HEK293 (cell line): ENCODE measurements around the gene KIF22.
A peak's percentile ranks its signal among the peaks of the same experiment; 100 is the strongest.
"Not testable (repeated sequence)": the region's sequence is repeated elsewhere in the genome, so short reads cannot be mapped to it uniquely, and the experiment has no call there.

ENCODE experiments used
- CTCF ChIA-PET: fragments of 350-600 bp; formaldehyde crosslinking; extraction: SDS; loops from one replicate; lab custom pipeline; 2021; ENCODE audit warnings: antibody characterized with exemption; lab: Yijun Ruan, JAX
- POLR2A ChIA-PET: fragments of 300-600 bp; formaldehyde crosslinking; extraction: SDS; loops from one replicate; lab custom pipeline; 2020; ENCODE audit warnings: antibody characterized with exemption, inconsistent platforms; lab: Yijun Ruan, JAX
- H3K27ac ChIP-seq: fragments of 200-500 bp; sonication (Bioruptor generic); 2 replicates; pipeline ENCODE4 v1.5.1; 2014; ENCODE audit warnings: low read depth, low read length, control low read depth, inconsistent platforms; ENCODE audit errors: extremely low read depth
- H3K36me3 ChIP-seq, 2 experiments: fragments of 200-500 bp in 1 of 2; sonication (Bioruptor generic) in 1 of 2; 1 replicate in 1 of 2; 2 replicates in 1 of 2; pipeline ENCODE4 v1.5.1; 2014 to 2017; ENCODE audit warnings: inconsistent platforms in 2 of 2, low read length in 2 of 2; ENCODE audit not compliant: control insufficient read depth in 2 of 2, insufficient read depth in 1 of 2
- H3K4me1 ChIP-seq: fragments of 200-500 bp; sonication (Bioruptor generic); 2 replicates; pipeline ENCODE4 v1.5.1; 2014; ENCODE audit warnings: mild to moderate bottlenecking, low read length, inconsistent platforms; ENCODE audit not compliant: control insufficient read depth, insufficient read depth
- H3K4me3 ChIP-seq: 2 replicates; pipeline ENCODE4 v1.5.1; 2011; ENCODE audit warnings: low read depth, mild to moderate bottlenecking, control low read depth, low read length, moderate library complexity
- H3K9me3 ChIP-seq: fragments of 200-500 bp; sonication (Bioruptor generic); 2 replicates; pipeline ENCODE4 v1.5.1; 2014; ENCODE audit warnings: low read depth, low read length, inconsistent platforms; ENCODE audit not compliant: control insufficient read depth, insufficient read depth
- HOXD13 ChIP-seq: sonication (generic); formaldehyde crosslinking; IDR thresholded peaks from 2 replicates; pipeline ENCODE4 v1.8.0; 2022; ENCODE audit warnings: missing genetic modification reagents, borderline replicate concordance
- KLF1 ChIP-seq: fragments of 450-650 bp; formaldehyde crosslinking; IDR thresholded peaks from 2 replicates; pipeline ENCODE4 v1.5.1; 2016; ENCODE audit warnings: missing biosample characterization, missing genetic modification characterization
- SETDB1 ChIP-seq: IDR thresholded peaks from one replicate; pipeline ENCODE4 v1.6.1; 2017; ENCODE audit warnings: mild to moderate bottlenecking, low read length, moderate library complexity, mixed read lengths; ENCODE audit not compliant: insufficient read length
- TRIM28 ChIP-seq: IDR thresholded peaks from 2 replicates; pipeline ENCODE4 v1.6.1; 2011; ENCODE audit warnings: low read length, control low read depth, borderline replicate concordance
- WT1 ChIP-seq: fragments of 450-650 bp; formaldehyde crosslinking; IDR thresholded peaks from 2 replicates; pipeline ENCODE4 v1.5.1; 2016; ENCODE audit warnings: missing biosample characterization, missing genetic modification characterization
- ZBTB17 ChIP-seq: fragments of 450-650 bp; formaldehyde crosslinking; IDR thresholded peaks from 2 replicates; pipeline ENCODE4 v1.5.1; 2016; ENCODE audit warnings: missing biosample characterization, missing genetic modification characterization
- ZBTB48 ChIP-seq: fragments of 450-650 bp; formaldehyde crosslinking; IDR thresholded peaks from 2 replicates; pipeline ENCODE4 v1.5.1; 2016; ENCODE audit warnings: missing biosample characterization, missing genetic modification characterization
- ZFP3 ChIP-seq: fragments of 450-650 bp; formaldehyde crosslinking; IDR thresholded peaks from 2 replicates; pipeline ENCODE4 v1.5.1; 2016; ENCODE audit warnings: low read depth, missing biosample characterization, missing genetic modification characterization
- ZNF146 ChIP-seq: fragments of 450-650 bp; formaldehyde crosslinking; IDR thresholded peaks from 2 replicates; pipeline ENCODE4 v1.5.1; 2016; ENCODE audit warnings: missing biosample characterization, missing genetic modification characterization
- ZNF24 ChIP-seq: fragments of 450-650 bp; formaldehyde crosslinking; IDR thresholded peaks from 2 replicates; pipeline ENCODE4 v1.5.1; 2016; ENCODE audit warnings: missing biosample characterization, missing genetic modification characterization
- ZNF311 ChIP-seq: fragments of 450-650 bp; formaldehyde crosslinking; IDR thresholded peaks from 2 replicates; pipeline ENCODE4 v1.5.1; 2017; ENCODE audit warnings: missing biosample characterization, missing genetic modification characterization, borderline replicate concordance
- ZNF335 ChIP-seq: fragments of 450-650 bp; formaldehyde crosslinking; conservative IDR thresholded peaks from 2 replicates; pipeline ENCODE4 v1.5.1; 2016; ENCODE audit warnings: missing biosample characterization, missing genetic modification characterization
- ZNF37A ChIP-seq: fragments of 450-650 bp; IDR thresholded peaks from 2 replicates; pipeline ENCODE4 v1.5.1; 2018; ENCODE audit warnings: missing biosample characterization, missing genetic modification characterization
- ZNF394 ChIP-seq: fragments of 450-650 bp; formaldehyde crosslinking; IDR thresholded peaks from 2 replicates; pipeline ENCODE4 v1.5.1; 2016; ENCODE audit warnings: missing biosample characterization, missing genetic modification characterization, mild to moderate bottlenecking, moderate library complexity, borderline replicate concordance
- ZNF433 ChIP-seq: fragments of 450-650 bp; formaldehyde crosslinking; IDR thresholded peaks from 2 replicates; pipeline ENCODE4 v1.5.1; 2016; ENCODE audit warnings: missing biosample characterization, missing genetic modification characterization, low read depth
- ZNF48 ChIP-seq: fragments of 450-650 bp; formaldehyde crosslinking; IDR thresholded peaks from 2 replicates; pipeline ENCODE4 v1.5.1; 2016; ENCODE audit warnings: missing biosample characterization, missing genetic modification characterization
- ZNF549 ChIP-seq: fragments of 450-650 bp; IDR thresholded peaks from 2 replicates; pipeline ENCODE4 v1.5.1; 2018; ENCODE audit warnings: missing biosample characterization, missing genetic modification characterization, mild to moderate bottlenecking, inconsistent platforms, moderate library complexity
- ZNF629 ChIP-seq: fragments of 450-650 bp; formaldehyde crosslinking; IDR thresholded peaks from 2 replicates; pipeline ENCODE4 v1.5.1; 2017; ENCODE audit warnings: missing biosample characterization, missing genetic modification characterization
- ZNF837 ChIP-seq: fragments of 450-650 bp; formaldehyde crosslinking; IDR thresholded peaks from 2 replicates; pipeline ENCODE4 v1.5.1; 2016; ENCODE audit warnings: missing biosample characterization, missing genetic modification characterization
- ZSCAN16 ChIP-seq: fragments of 450-650 bp; formaldehyde crosslinking; IDR thresholded peaks from 2 replicates; pipeline ENCODE4 v1.5.1; 2016; ENCODE audit warnings: missing biosample characterization, missing genetic modification characterization
- TF ChIP-seq, protein P1 (sequence below): fragments of 450-650 bp; formaldehyde crosslinking; IDR thresholded peaks from 2 replicates; pipeline ENCODE4 v1.5.1; 2017; ENCODE audit warnings: missing biosample characterization, missing genetic modification characterization
- TF ChIP-seq, protein P2 (sequence below): fragments of 450-650 bp; formaldehyde crosslinking; IDR thresholded peaks from 2 replicates; pipeline ENCODE4 v1.5.1; 2016; ENCODE audit warnings: missing biosample characterization, missing genetic modification characterization
- TF ChIP-seq, protein P3 (sequence below): fragments of 450-650 bp; formaldehyde crosslinking; IDR thresholded peaks from 2 replicates; pipeline ENCODE4 v1.5.1; 2017; ENCODE audit warnings: missing biosample characterization, missing genetic modification characterization
- TF ChIP-seq, protein P4 (sequence below): fragments of 450-650 bp; formaldehyde crosslinking; IDR thresholded peaks from 2 replicates; pipeline ENCODE4 v1.5.1; 2016; ENCODE audit warnings: missing biosample characterization, missing genetic modification characterization

Gene KIF22

DNA sequence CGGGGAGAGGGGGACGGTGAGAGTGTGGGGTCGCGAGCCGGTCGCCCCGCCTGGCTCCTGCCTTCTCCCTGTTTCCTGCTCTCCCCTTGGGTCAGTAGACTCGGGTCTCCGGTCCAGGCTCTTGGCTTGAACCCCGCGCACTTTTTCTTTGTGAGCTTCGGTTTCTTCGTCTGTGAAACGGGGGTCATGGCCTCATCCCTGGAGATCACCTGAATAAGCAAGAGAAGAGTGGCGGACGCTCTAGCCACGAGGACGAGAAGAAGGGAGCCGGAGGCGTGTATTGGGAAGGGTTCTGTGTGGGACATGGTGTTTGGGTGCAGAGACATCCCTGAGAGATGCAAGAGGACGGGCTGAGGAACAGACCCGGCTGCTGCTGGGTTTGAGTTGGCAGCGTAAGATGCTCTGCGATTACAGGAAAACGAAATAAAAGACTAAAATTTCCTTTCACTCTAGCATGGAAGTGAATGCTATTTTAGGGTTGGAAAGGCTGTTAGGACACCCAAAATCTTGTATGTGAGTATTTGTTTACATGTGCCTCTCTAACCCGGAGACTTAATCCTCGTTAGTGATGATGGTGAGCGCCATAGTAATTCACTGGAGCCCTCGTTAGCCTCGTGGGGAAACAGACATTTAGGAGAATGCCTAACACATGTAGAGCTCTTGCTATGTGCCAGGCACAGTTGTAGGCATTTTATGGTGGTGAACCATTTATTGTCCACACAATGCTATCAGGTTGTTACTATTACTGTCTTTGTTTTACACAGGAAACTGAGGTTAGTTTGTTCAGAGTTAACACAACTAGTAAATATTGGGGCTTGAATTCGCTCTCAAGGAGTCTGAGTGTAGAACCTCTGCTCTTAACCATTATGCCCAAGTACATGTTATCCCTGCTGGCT is 646 bp downstream of the KIF22 start (continued):
- TF ChIP-seq ZNF48 (tag by site-specific recombination), result no peak
- TF ChIP-seq ZNF837, result no peak
- no peak for TF ChIP-seq ZNF433 (tag by site-specific recombination)
- no peak for TF ChIP-seq ZNF146
- no peak for TF ChIP-seq ZNF311
- TF ChIP-seq ZNF394 (tag by site-specific recombination), result no peak
- TF ChIP-seq, protein P1, sequence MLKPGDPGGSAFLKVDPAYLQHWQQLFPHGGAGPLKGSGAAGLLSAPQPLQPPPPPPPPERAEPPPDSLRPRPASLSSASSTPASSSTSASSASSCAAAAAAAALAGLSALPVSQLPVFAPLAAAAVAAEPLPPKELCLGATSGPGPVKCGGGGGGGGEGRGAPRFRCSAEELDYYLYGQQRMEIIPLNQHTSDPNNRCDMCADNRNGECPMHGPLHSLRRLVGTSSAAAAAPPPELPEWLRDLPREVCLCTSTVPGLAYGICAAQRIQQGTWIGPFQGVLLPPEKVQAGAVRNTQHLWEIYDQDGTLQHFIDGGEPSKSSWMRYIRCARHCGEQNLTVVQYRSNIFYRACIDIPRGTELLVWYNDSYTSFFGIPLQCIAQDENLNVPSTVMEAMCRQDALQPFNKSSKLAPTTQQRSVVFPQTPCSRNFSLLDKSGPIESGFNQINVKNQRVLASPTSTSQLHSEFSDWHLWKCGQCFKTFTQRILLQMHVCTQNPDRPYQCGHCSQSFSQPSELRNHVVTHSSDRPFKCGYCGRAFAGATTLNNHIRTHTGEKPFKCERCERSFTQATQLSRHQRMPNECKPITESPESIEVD (tag by site-specific recombination), result no peak
- TF ChIP-seq TRIM28, result no peak
- 0 out of 2 replicates have a peak, but pooled peaks have one; percentile 27 for TF ChIP-seq ZSCAN16 (tag by site-specific recombination)
- TF ChIP-seq ZNF629 (tag by site-specific recombination), result no peak
- no peak for TF ChIP-seq ZNF37A (tag by site-specific recombination)
- no peak for TF ChIP-seq ZBTB17 (tag by site-specific recombination)
- peak; percentile 66 for TF ChIP-seq ZNF24 (tag by site-specific recombination)
- TF ChIP-seq, protein P2, sequence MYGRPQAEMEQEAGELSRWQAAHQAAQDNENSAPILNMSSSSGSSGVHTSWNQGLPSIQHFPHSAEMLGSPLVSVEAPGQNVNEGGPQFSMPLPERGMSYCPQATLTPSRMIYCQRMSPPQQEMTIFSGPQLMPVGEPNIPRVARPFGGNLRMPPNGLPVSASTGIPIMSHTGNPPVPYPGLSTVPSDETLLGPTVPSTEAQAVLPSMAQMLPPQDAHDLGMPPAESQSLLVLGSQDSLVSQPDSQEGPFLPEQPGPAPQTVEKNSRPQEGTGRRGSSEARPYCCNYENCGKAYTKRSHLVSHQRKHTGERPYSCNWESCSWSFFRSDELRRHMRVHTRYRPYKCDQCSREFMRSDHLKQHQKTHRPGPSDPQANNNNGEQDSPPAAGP, result peak; percentile 8; the same call in 1 of the 2 replicates
- TF ChIP-seq SETDB1, result no peak
- TF ChIP-seq ZFP3 (tag by site-specific recombination), result no peak
- TF ChIP-seq, protein P3, sequence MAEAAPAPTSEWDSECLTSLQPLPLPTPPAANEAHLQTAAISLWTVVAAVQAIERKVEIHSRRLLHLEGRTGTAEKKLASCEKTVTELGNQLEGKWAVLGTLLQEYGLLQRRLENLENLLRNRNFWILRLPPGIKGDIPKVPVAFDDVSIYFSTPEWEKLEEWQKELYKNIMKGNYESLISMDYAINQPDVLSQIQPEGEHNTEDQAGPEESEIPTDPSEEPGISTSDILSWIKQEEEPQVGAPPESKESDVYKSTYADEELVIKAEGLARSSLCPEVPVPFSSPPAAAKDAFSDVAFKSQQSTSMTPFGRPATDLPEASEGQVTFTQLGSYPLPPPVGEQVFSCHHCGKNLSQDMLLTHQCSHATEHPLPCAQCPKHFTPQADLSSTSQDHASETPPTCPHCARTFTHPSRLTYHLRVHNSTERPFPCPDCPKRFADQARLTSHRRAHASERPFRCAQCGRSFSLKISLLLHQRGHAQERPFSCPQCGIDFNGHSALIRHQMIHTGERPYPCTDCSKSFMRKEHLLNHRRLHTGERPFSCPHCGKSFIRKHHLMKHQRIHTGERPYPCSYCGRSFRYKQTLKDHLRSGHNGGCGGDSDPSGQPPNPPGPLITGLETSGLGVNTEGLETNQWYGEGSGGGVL, result peak; percentile 16; the same call in 1 of the 2 replicates
- TF ChIP-seq HOXD13 (CRISPR knock-in tag), result peak; percentile 46; the same call in 1 of the 2 replicates
- no peak for TF ChIP-seq ZBTB48 (tag by site-specific recombination)

DNA sequence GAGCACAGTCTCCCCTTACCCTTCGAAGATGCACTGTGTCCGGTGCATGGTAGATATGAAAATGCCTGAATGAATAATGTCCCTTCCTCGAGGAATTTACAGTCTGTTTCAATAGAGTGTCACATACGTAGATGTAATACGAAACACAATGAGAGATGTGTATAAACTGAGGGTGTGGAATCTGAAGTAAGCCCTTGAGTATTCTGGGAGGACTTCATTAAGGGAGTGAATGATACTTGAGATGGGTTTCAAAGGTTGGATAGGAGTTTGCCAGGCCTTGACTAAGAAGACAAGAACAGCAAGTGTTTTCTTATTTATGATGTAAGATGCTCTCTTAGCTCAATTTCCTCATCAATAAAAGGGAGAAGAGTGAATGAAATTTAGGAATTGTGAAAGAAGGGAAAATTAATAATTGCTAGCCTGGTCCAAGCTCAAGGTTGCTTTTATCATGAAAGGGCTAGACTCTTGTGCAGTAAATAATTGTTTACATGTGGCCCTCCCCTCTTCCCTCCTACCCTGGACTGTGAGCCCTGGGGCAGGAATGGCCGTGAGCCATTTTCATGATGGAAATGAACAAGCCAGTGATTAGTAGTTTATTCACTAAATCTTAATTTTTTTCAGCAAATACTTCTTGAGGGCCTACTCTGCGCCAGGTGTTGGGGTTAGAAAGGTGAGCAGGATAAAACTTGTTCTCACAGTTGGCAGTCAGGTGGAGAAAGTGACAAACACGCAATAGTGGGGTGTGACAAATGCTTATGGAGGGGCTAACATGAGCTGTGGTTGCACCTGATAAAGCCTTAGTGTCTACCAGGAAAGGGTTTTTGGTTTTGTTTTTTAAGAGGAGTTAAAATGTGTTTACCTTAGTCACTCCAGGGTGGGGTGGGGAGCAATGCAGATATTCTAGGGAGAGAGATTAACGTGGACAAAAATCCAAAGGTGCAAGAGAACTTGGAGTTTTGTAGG is 1.6 kb downstream of the KIF22 start:
- peaks cover 4 to 28% of the 10 kb centered on the region in 2 experiments; a peak in 1 of 3 replicates for H3K36me3 ChIP-seq
- TF ChIP-seq ZBTB17 (tag by site-specific recombination) (peak; percentile 26; the same call in 1 of the 2 replicates), ZNF549 (tag by site-specific recombination) (no peak), KLF1 (tag by site-specific recombination) (peak; percentile 56), ZFP3 (tag by site-specific recombination) (peak; percentile 92), ZNF335 (tag by site-specific recombination) (peak; percentile 13; the same call in 1 of the 2 replicates), WT1 (tag by site-specific recombination) (peak; percentile 81)
- TF ChIP-seq, protein P4, sequence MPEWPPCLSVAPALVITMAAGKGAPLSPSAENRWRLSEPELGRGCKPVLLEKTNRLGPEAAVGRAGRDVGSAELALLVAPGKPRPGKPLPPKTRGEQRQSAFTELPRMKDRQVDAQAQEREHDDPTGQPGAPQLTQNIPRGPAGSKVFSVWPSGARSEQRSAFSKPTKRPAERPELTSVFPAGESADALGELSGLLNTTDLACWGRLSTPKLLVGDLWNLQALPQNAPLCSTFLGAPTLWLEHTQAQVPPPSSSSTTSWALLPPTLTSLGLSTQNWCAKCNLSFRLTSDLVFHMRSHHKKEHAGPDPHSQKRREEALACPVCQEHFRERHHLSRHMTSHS, result no peak
- H3K9me3 ChIP-seq, result no peaks in the 10 kb centered on the region
- H3K27ac ChIP-seq, result peak overlapping the region; percentile 90; the same call in 1 of the 2 replicates
- H3K4me3 ChIP-seq, result peak overlapping the region; percentile 93
- ChIA-PET POLR2A (interaction anchor here (0.8 to 2.7 kb wide), 2 partner anchors 15 to 23 kb away, joined by 14 to 31 read pairs; partner anchors contain the start of gene MAZ), CTCF (interaction anchor here (1.0 to 3.5 kb wide), 4 partner anchors 11 to 92 kb away, joined by 3 to 28 read pairs (median 6); no protein-coding TSS in a partner anchor)
- 0 out of 2 replicates have a peak, but pooled peaks cover 2% of the 10 kb centered on the region for H3K4me1 ChIP-seq

DNA sequence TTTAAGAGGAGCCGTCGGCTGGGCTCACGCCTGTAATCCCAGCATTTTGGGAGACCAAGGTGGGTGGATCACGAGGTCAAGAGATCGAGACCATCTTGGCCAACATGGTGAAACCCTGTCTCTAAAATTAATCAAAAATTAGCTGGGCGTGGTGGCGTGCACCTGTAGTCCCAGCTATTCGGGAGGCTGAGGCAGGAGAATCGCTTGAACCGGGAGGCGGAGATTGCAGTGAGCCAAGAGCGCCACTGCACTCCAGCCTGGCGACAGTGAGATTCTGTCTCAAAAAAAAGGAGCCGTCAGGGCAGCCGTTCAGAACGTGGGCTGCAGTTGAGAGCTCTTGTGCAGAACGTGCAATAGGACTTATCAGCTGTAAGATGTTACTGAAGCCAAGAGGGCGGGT is 2.6 kb downstream of the KIF22 start:
- POLR2A ChIA-PET, result interaction anchor here (0.8 kb wide), 1 partner anchor 9 kb away, joined by 4 read pairs; no protein-coding TSS in a partner anchor
- H3K27ac ChIP-seq, H3K4me1 ChIP-seq, H3K4me3 ChIP-seq, CTCF ChIA-PET, H3K9me3 ChIP-seq: not testable (repeated sequence)
- peaks cover 10 to 38% of the 10 kb centered on the region in 2 experiments for H3K36me3 ChIP-seq
